GM12878 (cell line): ENCODE measurements around the gene CDCA7L. TPM values are rescaled to one million over a fixed set of nuclear protein-coding genes. Genes with fewer than 3 reads are reported as not detected.

Experiments
- ATAC-seq: fragments of 200-7000 bp; cut with Tn5 transposase; 3 replicates; pipeline ENCODE4 v1.9.1; 2020; ENCODE audit warnings: mild to moderate bottlenecking, moderate library complexity
- BruUV-seq: library from RNA; stranded (reverse); fragments of 400-500 nt; replicated peaks from 2 replicates; lab custom pipeline; 2021; lab: Mats Ljungman, UMichigan
- CTCF ChIA-PET: fragments of 300-600 bp; sonication (Branson Sonifier 250); formaldehyde crosslinking; extraction: SDS; loops from one replicate; lab custom pipeline; 2021; ENCODE audit warnings: inconsistent platforms; lab: Yijun Ruan, JAX
- POLR2A ChIA-PET: fragments of 350-600 bp; formaldehyde crosslinking; extraction: SDS; loops from one replicate; lab custom pipeline; 2021; ENCODE audit warnings: inconsistent platforms; lab: Charles Lee
- RAD21 ChIA-PET: fragments of 300-600 bp; sonication (Branson Sonifier 250); formaldehyde crosslinking; loops from one replicate; lab custom pipeline; 2023; ENCODE audit warnings: antibody characterized with exemption; ENCODE audit not compliant: unreplicated experiment; lab: Charles Lee
- SMC1A ChIA-PET: fragments of 300-600 bp; sonication (Branson Sonifier 250); formaldehyde crosslinking; loops from one replicate; lab custom pipeline; 2023; ENCODE audit not compliant: unreplicated experiment, uncharacterized antibody; lab: Charles Lee
- DNase-seq: peaks from one replicate; pipeline ENCODE4 v3.0.0-alpha.2; 2011; ENCODE audit warnings: low read depth, low spot score
- FAIRE-seq: peaks from 3 replicates; lab custom pipeline; 2011; peaks lifted over from hg19 to GRCh38; lab: Jason Lieb, UNC
- H2AFZ ChIP-seq: 2 replicates; pipeline ENCODE4 v1.6.0; 2011; ENCODE audit warnings: low read depth, low read length, control low read depth; ENCODE audit not compliant: control insufficient read depth
- H3K27ac ChIP-seq: 2 replicates; pipeline ENCODE4 v1.5.1; 2011; ENCODE audit warnings: control low read depth; ENCODE audit not compliant: control insufficient read depth, insufficient read depth
- H3K27me3 ChIP-seq, 2 experiments: replicated peaks in 1 of 2; 2 replicates each; pipeline versions ENCODE4 v1.6.0 to v1.6.1; 2011; ENCODE audit warnings: low read length in 1 of 2; ENCODE audit not compliant: control insufficient read depth in 2 of 2, insufficient read depth in 2 of 2
- H3K36me3 ChIP-seq, 2 experiments: 2 replicates each; pipeline ENCODE4 v1.5.1; 2011; ENCODE audit warnings: low read length in 1 of 2; ENCODE audit not compliant: control insufficient read depth in 2 of 2, insufficient read depth in 2 of 2
- H3K4me1 ChIP-seq: 2 replicates; pipeline ENCODE4 v1.6.1; 2011; ENCODE audit warnings: mild to moderate bottlenecking, low read length, moderate library complexity, mixed read lengths; ENCODE audit not compliant: control insufficient read depth, insufficient read depth
- H3K4me2 ChIP-seq: 2 replicates; pipeline ENCODE4 v1.6.0; 2011; ENCODE audit warnings: control low read depth; ENCODE audit not compliant: control insufficient read depth, insufficient read depth
- H3K4me3 ChIP-seq: fragments of 200-600 bp; sonication (generic); 2 replicates; pipeline ENCODE4 v1.5.1; 2016
- H3K79me2 ChIP-seq: 2 replicates; pipeline ENCODE4 v1.6.0; 2011; ENCODE audit warnings: low read length; ENCODE audit not compliant: control insufficient read depth, insufficient read depth
- H3K9ac ChIP-seq: 2 replicates; pipeline ENCODE4 v1.8.0; 2011; ENCODE audit warnings: low read length, control low read depth, mixed read lengths; ENCODE audit not compliant: control insufficient read depth, insufficient read depth
- H3K9me3 ChIP-seq: replicated peaks from 3 replicates; pipeline ENCODE4 v1.5.1; 2011; ENCODE audit warnings: mild to moderate bottlenecking, low read length; ENCODE audit not compliant: control insufficient read depth, insufficient read depth
- H4K20me1 ChIP-seq: 2 replicates; pipeline ENCODE4 v1.6.0; 2011; ENCODE audit not compliant: control insufficient read depth, insufficient read depth
- ASH2L ChIP-seq: fragments of 300-600, 200-600 bp; sonication (generic); IDR thresholded peaks from 2 replicates; pipeline ENCODE4 v1.6.1; 2017; ENCODE audit warnings: low read depth, mild to moderate bottlenecking, borderline replicate concordance
- ATF2 ChIP-seq: IDR thresholded peaks from 2 replicates; pipeline ENCODE4 v1.6.1; 2012; ENCODE audit warnings: low read length, inconsistent platforms
- BHLHE40 ChIP-seq, 2 experiments: fragments of 450-650 bp in 1 of 2; IDR thresholded peaks; 2 replicates each; pipeline ENCODE4 v1.6.1; 2011 to 2017; ENCODE audit warnings: low read depth in 2 of 2, borderline replicate concordance in 1 of 2, improper control_type of control experiment in 1 of 2, low read length in 1 of 2, mild to moderate bottlenecking in 1 of 2
- DPF2 ChIP-seq: fragments of 450-650 bp; IDR thresholded peaks from 2 replicates; pipeline ENCODE4 v1.6.1; 2017; ENCODE audit warnings: mild to moderate bottlenecking
- ETV6 ChIP-seq, 2 experiments: fragments of 450-650 bp in 1 of 2; IDR thresholded peaks in 1 of 2; conservative IDR thresholded peaks in 1 of 2; 2 replicates each; pipeline ENCODE4 v1.6.1; 2014; ENCODE audit warnings: antibody characterized with exemption in 1 of 2, borderline replicate concordance in 1 of 2, low read depth in 1 of 2, mild to moderate bottlenecking in 1 of 2, moderate library complexity in 1 of 2
- HDGF ChIP-seq: fragments of 450-650 bp; IDR thresholded peaks from 2 replicates; pipeline ENCODE4 v1.6.1; 2016; ENCODE audit warnings: antibody characterized with exemption
- HSF1 ChIP-seq: fragments of 150-350 bp; IDR thresholded peaks from 2 replicates; pipeline ENCODE4 v1.6.1; 2014; ENCODE audit warnings: mild to moderate bottlenecking, low read depth, low read length
- MEF2A ChIP-seq: IDR thresholded peaks from 2 replicates; pipeline ENCODE4 v1.6.1; 2011; ENCODE audit warnings: low read depth, mild to moderate bottlenecking, low read length, moderate library complexity; ENCODE audit not compliant: insufficient read depth
- MYB ChIP-seq: fragments of 150-350 bp; IDR thresholded peaks from 2 replicates; pipeline ENCODE4 v1.6.1; 2014; ENCODE audit warnings: mild to moderate bottlenecking, low read depth, low read length, borderline replicate concordance
- NR2C1 ChIP-seq: fragments of 450-650 bp; IDR thresholded peaks from 2 replicates; pipeline ENCODE4 v1.6.1; 2017; ENCODE audit warnings: antibody characterized with exemption, mild to moderate bottlenecking, moderate library complexity
- RCOR1 ChIP-seq: conservative IDR thresholded peaks from 2 replicates; pipeline ENCODE4 v1.6.1; 2012; ENCODE audit warnings: low read depth, low read length, improper control_type of control experiment
- RELA ChIP-seq: fragments of 450-650 bp; IDR thresholded peaks from 2 replicates; pipeline ENCODE4 v1.8.0; 2014; ENCODE audit warnings: borderline replicate concordance; ENCODE audit not compliant: partially characterized antibody
- RFX5 ChIP-seq: IDR thresholded peaks from 2 replicates; pipeline ENCODE4 v1.6.1; 2011; ENCODE audit warnings: low read depth, low read length, improper control_type of control experiment
- TBL1XR1 ChIP-seq: IDR thresholded peaks from 2 replicates; pipeline ENCODE4 v1.6.1; 2012; ENCODE audit warnings: low read depth, low read length, improper control_type of control experiment
- USF1 ChIP-seq: IDR thresholded peaks from 2 replicates; pipeline ENCODE4 v1.6.1; 2011; ENCODE audit warnings: borderline replicate concordance, low read depth, mild to moderate bottlenecking, moderate library complexity, mixed read lengths, low read length; ENCODE audit not compliant: insufficient read depth; ENCODE audit errors: extremely low read length
- ZNF274 ChIP-seq: IDR thresholded peaks from one replicate; pipeline ENCODE4 v1.8.0; 2011; ENCODE audit not compliant: insufficient read length, insufficient read depth
- ZNF687 ChIP-seq: fragments of 450-650 bp; IDR thresholded peaks from 2 replicates; pipeline ENCODE4 v1.6.1; 2017; ENCODE audit warnings: mild to moderate bottlenecking, moderate library complexity
- WGBS: methylation state at CpG from one replicate; pipeline ENCODE4 v1.1.6; 2016; ENCODE audit warnings: low lambda C conversion rate; ENCODE audit not compliant: insufficient replicate concordance, insufficient coverage; ENCODE audit errors: missing lambda C conversion rate; 5-methylcytosine and 5-hydroxymethylcytosine counted together
- in situ Hi-C: fragments of 300-500 bp; cut with MboI; formaldehyde crosslinking; loops from 9 replicates; pipeline ENCODE4 v1.14.3; 2018; ENCODE audit warnings: mixed read lengths
- intact Hi-C: fragments of 100-400 bp; cut with micrococcal nuclease; formaldehyde crosslinking; loops from one replicate; pipeline ENCODE4 v1.14.2; 2022; ENCODE audit not compliant: unreplicated experiment
- polyA plus RNA-seq, 11 experiments: library from polyadenylated mRNA; depleted of rRNA in 4 of 11; unstranded in 6 of 11; stranded (reverse) in 5 of 11; fragments of >200 nt; fragmentation: Nextera tagmentation in 4 of 11; fragmentation: Illumina TruSeq in 1 of 11; extraction: Ambion mirVana in 4 of 11; extraction: Trizol in 1 of 11; gene quantifications; 1 replicate in 1 of 11; 2 replicates in 10 of 11; pipeline versions ENCODE4 v1.2.1 to v1.2.3, GENCODE V29; 2011 to 2016; ENCODE audit warnings: inconsistent platforms in 2 of 11, missing spikeins in 2 of 11, low read depth in 1 of 11
- total RNA-seq, 4 experiments: library from RNA; depleted of rRNA in 3 of 4; stranded (reverse); fragments of >200 nt in 3 of 4; fragmentation: Illumina TruSeq in 1 of 4; extraction: Trizol in 1 of 4; gene quantifications; 2 replicates each; pipeline versions ENCODE4 v1.2.1 to v1.2.3, GENCODE V29; 2013 to 2021

The CDCA7L gene
- total and polyA plus RNA-seq, 10 of the 15 experiments (the other 5 are each of a cell fraction or from before 2014, with no cell fraction given): 30.3 to 92.2 (median 68.5) TPM

GRCh38 chr7:21886396-21886795 lies 59.3 kb downstream of the CDCA7L start:
- SMC1A ChIA-PET: no interaction called here
- TF ChIP-seq ZNF687 (no peak), MEF2A (no peak), HDGF (no peak), ATF2 (no peak), RCOR1 (no peak), USF1 (no peak), NR2C1 (no peak), RELA (no peak), HSF1 (no peak), ZNF274 (no peak), TBL1XR1 (no peak), ETV6 (conservative IDR thresholded peaks at IDR 0.05 in 1 of 2, IDR thresholded peaks at IDR 0.05 in 1 of 2; ENCODE audit: borderline replicate concordance in 1 of 2, low read depth in 1 of 2) (no peak), MYB (no peak), BHLHE40 (IDR thresholded peaks at IDR 0.05; ENCODE audit: borderline replicate concordance in 1 of 2, low read depth in 2 of 2, low read length in 1 of 2) (no peak), RFX5 (no peak), DPF2 (no peak), ASH2L (no peak)

More at GRCh38 chr7:21886396-21886795, 59.3 kb downstream of the CDCA7L start:
- CTCF ChIA-PET: no interaction called here
- ATAC-seq (no peak), DNase-seq (no peak), FAIRE-seq (no peak)
- H3K27me3 ChIP-seq: no peaks in the 10 kb centered on the region
- no peak overlapping the region for H3K27ac ChIP-seq
- no peak overlapping the region for H3K4me3 ChIP-seq
- no peaks in the 10 kb centered on the region for H3K36me3 ChIP-seq
- no peaks in the 10 kb centered on the region for H4K20me1 ChIP-seq
- no peak overlapping the region for H2AFZ ChIP-seq
- in situ Hi-C loops: no loop called here
- no TSS peak for BruUV-seq
- no peaks in the 10 kb centered on the region for H3K9me3 ChIP-seq
- no peaks in the 10 kb centered on the region for H3K79me2 ChIP-seq
- intact Hi-C loops: no loop called here
- RAD21 ChIA-PET: no interaction called here
- no peaks in the 10 kb centered on the region for H3K4me1 ChIP-seq
- 88% methylated on average over 4 of the region's 4 CpGs for WGBS
- H3K4me2 ChIP-seq: no peak overlapping the region
- H3K9ac ChIP-seq: no peak overlapping the region
- POLR2A ChIA-PET: no interaction called here
